HepG2 (cell line): ENCODE results near the gene ID4. TPM values are rescaled to one million over a fixed set of nuclear protein-coding genes. Genes with fewer than 3 reads are reported as not detected.

Experiments used
- BRF2 ChIP-seq: sonication (generic); formaldehyde crosslinking; IDR thresholded peaks from 2 replicates; pipeline ENCODE4 v1.8.1; 2022; ENCODE audit warnings: mild to moderate bottlenecking, missing genetic modification reagents
- FOXA1 ChIP-seq, 2 experiments: fragments of 450-650 bp in 1 of 2; sonication (generic) in 1 of 2; formaldehyde crosslinking in 1 of 2; IDR thresholded peaks; 2 replicates each; pipeline versions ENCODE4 v1.4.0 to v1.6.1; 2016 to 2020; ENCODE audit warnings: missing genetic modification reagents in 1 of 2
- HES4 ChIP-seq: sonication (generic); formaldehyde crosslinking; IDR thresholded peaks from 2 replicates; pipeline ENCODE4 v1.9.0; 2021; ENCODE audit warnings: mild to moderate bottlenecking, missing genetic modification reagents, borderline replicate concordance
- NR2F1 ChIP-seq, 2 experiments: fragments of 450-650 bp in 1 of 2; formaldehyde crosslinking in 1 of 2; IDR thresholded peaks; 2 replicates each; pipeline versions ENCODE4 v1.5.0 to v1.6.1; 2016 to 2020; ENCODE audit warnings: mild to moderate bottlenecking in 1 of 2, missing compliant biosample characterization in 1 of 2, missing genetic modification reagents in 1 of 2, moderate library complexity in 1 of 2
- PHF21A ChIP-seq: sonication (generic); formaldehyde crosslinking; IDR thresholded peaks from 2 replicates; pipeline ENCODE4 v1.5.0; 2020; ENCODE audit warnings: mild to moderate bottlenecking, missing genetic modification reagents
- PTBP1 ChIP-seq: fragments of 200-400 bp; formaldehyde crosslinking; IDR thresholded peaks from 2 replicates; pipeline ENCODE4 v1.6.1; 2018; ENCODE audit warnings: low read length, low read depth; ENCODE audit not compliant: poor library complexity, severe bottlenecking
- RBM39 ChIP-seq: fragments of 200-400 bp; formaldehyde crosslinking; IDR thresholded peaks from one replicate; pipeline ENCODE4 v1.6.1; 2018; ENCODE audit warnings: antibody characterized with exemption, mild to moderate bottlenecking, low read depth, low read length; ENCODE audit not compliant: poor library complexity, severe bottlenecking
- SNAI1 ChIP-seq: sonication (generic); formaldehyde crosslinking; IDR thresholded peaks from 2 replicates; pipeline ENCODE4 v1.5.0; 2020; ENCODE audit warnings: mild to moderate bottlenecking, missing genetic modification reagents, borderline replicate concordance
- SP4 ChIP-seq: sonication (generic); formaldehyde crosslinking; IDR thresholded peaks from 2 replicates; pipeline ENCODE4 v1.8.1; 2023; ENCODE audit warnings: mild to moderate bottlenecking, missing genetic modification reagents
- TBL1XR1 ChIP-seq: fragments of 150-350 bp; IDR thresholded peaks from 2 replicates; pipeline ENCODE4 v1.6.1; 2014; ENCODE audit warnings: borderline replicate concordance, low read length; ENCODE audit not compliant: partially characterized antibody
- TBX3 ChIP-seq: fragments of 450-650 bp; IDR thresholded peaks from 2 replicates; pipeline ENCODE4 v1.6.1; 2017; ENCODE audit warnings: antibody characterized with exemption, mild to moderate bottlenecking, inconsistent platforms, borderline replicate concordance
- TRAFD1 ChIP-seq: sonication (generic); formaldehyde crosslinking; IDR thresholded peaks from 2 replicates; pipeline ENCODE4 v1.5.1; 2020; ENCODE audit warnings: missing genetic modification reagents, mild to moderate bottlenecking, borderline replicate concordance
- ZBTB33 ChIP-seq: sonication (generic); formaldehyde crosslinking; IDR thresholded peaks from 2 replicates; pipeline ENCODE4 v1.4.0; 2020; ENCODE audit warnings: missing genetic modification reagents
- ZNF414 ChIP-seq: sonication (generic); formaldehyde crosslinking; IDR thresholded peaks from 2 replicates; pipeline ENCODE4 v1.5.0; 2020; ENCODE audit warnings: missing genetic modification reagents
- ZNF556 ChIP-seq: sonication (generic); formaldehyde crosslinking; IDR thresholded peaks from 2 replicates; pipeline ENCODE4 v1.4.0; 2020; ENCODE audit warnings: mild to moderate bottlenecking, missing genetic modification reagents, borderline replicate concordance
- ZNF777 ChIP-seq: sonication (generic); formaldehyde crosslinking; IDR thresholded peaks from 2 replicates; pipeline ENCODE4 v1.4.0; 2020; ENCODE audit warnings: missing genetic modification reagents
- polyA plus RNA-seq, 8 experiments: library from polyadenylated mRNA; depleted of rRNA in 3 of 8; stranded (reverse) in 7 of 8; unstranded in 1 of 8; fragments of >200 nt; fragmentation: Illumina TruSeq in 4 of 8; extraction: Trizol in 4 of 8; gene quantifications; 2 replicates each; pipeline versions ENCODE4 v1.2.1 to v1.2.3, GENCODE V29; 2011 to 2016; ENCODE audit warnings: low read depth in 4 of 8, missing spikeins in 1 of 8, mixed read lengths in 1 of 8; ENCODE audit not compliant: insufficient read depth in 1 of 8
- total RNA-seq, 5 experiments: library from RNA; depleted of rRNA; stranded (reverse); fragments of >200 nt; fragmentation: Illumina TruSeq; extraction: Trizol; gene quantifications; 2 replicates each; pipeline ENCODE4 v1.2.3, GENCODE V29; 2016; ENCODE audit warnings: low read depth in 1 of 5
- TF ChIP-seq, protein P1 (sequence below): IDR thresholded peaks from 2 replicates; pipeline ENCODE4 v1.4.0; 2020; ENCODE audit warnings: mild to moderate bottlenecking, missing genetic modification reagents

ID4 gene
- total and polyA plus RNA-seq, 2 of the 13 experiments (the other 11 are each of a cell fraction or from before 2014, with no cell fraction given) = 0.20 to 0.44 TPM

GRCh38 chr6:19804205-19805128, 32.7 kb upstream of the ID4 start (continued):
- TF ChIP-seq ZNF777 (CRISPR knock-in tag) (peak; percentile 73; the same call in 1 of the 2 replicates), BRF2 (peak; percentile 87), SNAI1 (CRISPR knock-in tag) (no peak), FOXA1 (IDR thresholded peaks at IDR 0.05) (no peak), FOXA1 (CRISPR knock-in tag; IDR thresholded peaks at IDR 0.05) (0 out of 2 replicates have a peak, but pooled peaks have one; percentile 29), NR2F1 (CRISPR knock-in tag; IDR thresholded peaks at IDR 0.05) (no peak), TBL1XR1 (peak; percentile 81), PTBP1 (peak; percentile 65), ZBTB33 (CRISPR knock-in tag) (no peak), RBM39 (no peak), SP4 (CRISPR knock-in tag) (peak; percentile 80; the same call in 1 of the 2 replicates), ZNF414 (CRISPR knock-in tag) (no peak), PHF21A (CRISPR knock-in tag) (peak; percentile 92), TRAFD1 (no peak), HES4 (CRISPR knock-in tag) (no peak), ZNF556 (CRISPR knock-in tag) (peak; percentile 74; the same call in 1 of the 2 replicates), TBX3 (no peak)
- TF ChIP-seq, protein P1, sequence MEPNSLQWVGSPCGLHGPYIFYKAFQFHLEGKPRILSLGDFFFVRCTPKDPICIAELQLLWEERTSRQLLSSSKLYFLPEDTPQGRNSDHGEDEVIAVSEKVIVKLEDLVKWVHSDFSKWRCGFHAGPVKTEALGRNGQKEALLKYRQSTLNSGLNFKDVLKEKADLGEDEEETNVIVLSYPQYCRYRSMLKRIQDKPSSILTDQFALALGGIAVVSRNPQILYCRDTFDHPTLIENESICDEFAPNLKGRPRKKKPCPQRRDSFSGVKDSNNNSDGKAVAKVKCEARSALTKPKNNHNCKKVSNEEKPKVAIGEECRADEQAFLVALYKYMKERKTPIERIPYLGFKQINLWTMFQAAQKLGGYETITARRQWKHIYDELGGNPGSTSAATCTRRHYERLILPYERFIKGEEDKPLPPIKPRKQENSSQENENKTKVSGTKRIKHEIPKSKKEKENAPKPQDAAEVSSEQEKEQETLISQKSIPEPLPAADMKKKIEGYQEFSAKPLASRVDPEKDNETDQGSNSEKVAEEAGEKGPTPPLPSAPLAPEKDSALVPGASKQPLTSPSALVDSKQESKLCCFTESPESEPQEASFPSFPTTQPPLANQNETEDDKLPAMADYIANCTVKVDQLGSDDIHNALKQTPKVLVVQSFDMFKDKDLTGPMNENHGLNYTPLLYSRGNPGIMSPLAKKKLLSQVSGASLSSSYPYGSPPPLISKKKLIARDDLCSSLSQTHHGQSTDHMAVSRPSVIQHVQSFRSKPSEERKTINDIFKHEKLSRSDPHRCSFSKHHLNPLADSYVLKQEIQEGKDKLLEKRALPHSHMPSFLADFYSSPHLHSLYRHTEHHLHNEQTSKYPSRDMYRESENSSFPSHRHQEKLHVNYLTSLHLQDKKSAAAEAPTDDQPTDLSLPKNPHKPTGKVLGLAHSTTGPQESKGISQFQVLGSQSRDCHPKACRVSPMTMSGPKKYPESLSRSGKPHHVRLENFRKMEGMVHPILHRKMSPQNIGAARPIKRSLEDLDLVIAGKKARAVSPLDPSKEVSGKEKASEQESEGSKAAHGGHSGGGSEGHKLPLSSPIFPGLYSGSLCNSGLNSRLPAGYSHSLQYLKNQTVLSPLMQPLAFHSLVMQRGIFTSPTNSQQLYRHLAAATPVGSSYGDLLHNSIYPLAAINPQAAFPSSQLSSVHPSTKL (CRISPR knock-in tag) = peak; percentile 80
